Raji (cell line): ENCODE results near the gene FUT7.
A peak's percentile ranks its signal among the peaks of the same experiment; 100 is the strongest.

Source experiments
- POLR2A ChIP-seq: IDR thresholded peaks from 2 replicates; pipeline ENCODE4 v1.6.1; 2011; ENCODE audit warnings: low read depth, low read length, control low read depth; ENCODE audit not compliant: insufficient read depth

FUT7 gene

GRCh38 chr9:136996361-136997292, 35.3 kb downstream of the FUT7 start, which contains the start of gene CLIC3:
TSS of gene CLIC3 (minus strand) at chr9:136996568. CDS start at chr9:136996543, 25 bp downstream.
- no peak for TF ChIP-seq POLR2A

- no peak for TF ChIP-seq POLR2A
Observed at GRCh38 chr9:136995772-136996311, 36.0 kb downstream of the FUT7 start.

- TF ChIP-seq POLR2A = no peak
Observed at GRCh38 chr9:136995362-136995761, 36.5 kb downstream of the FUT7 start.

GRCh38 chr9:136994888-136995230, 37.0 kb downstream of the FUT7 start:
- no peak for TF ChIP-seq POLR2A

GRCh38 chr9:136994180-136994887, 37.6 kb downstream of the FUT7 start:
- TF ChIP-seq POLR2A = no peak

- TF ChIP-seq POLR2A = no peak
Observed at GRCh38 chr9:136992819-136993369, 39.0 kb downstream of the FUT7 start.

GRCh38 chr9:136991993-136992818, 39.7 kb downstream of the FUT7 start, which contains the start of gene PAXX:
TSS of gene PAXX (plus strand) at chr9:136992422. CDS start at chr9:136992444, 22 bp downstream.
- peak; percentile 69 for TF ChIP-seq POLR2A

- TF ChIP-seq POLR2A = no peak
Observed at GRCh38 chr9:136990242-136990911, 41.5 kb downstream of the FUT7 start.

GRCh38 chr9:136988872-136989271, 43.0 kb downstream of the FUT7 start:
- TF ChIP-seq POLR2A = no peak

GRCh38 chr9:136985853-136986252, 46.0 kb downstream of the FUT7 start:
- no peak for TF ChIP-seq POLR2A

GRCh38 chr9:136985027-136985602, 46.8 kb downstream of the FUT7 start:
- no peak for TF ChIP-seq POLR2A

GRCh38 chr9:136984464-136985026, 47.3 kb downstream of the FUT7 start:
- no peak for TF ChIP-seq POLR2A

- no peak for TF ChIP-seq POLR2A
Observed at GRCh38 chr9:136983656-136984314, 48.1 kb downstream of the FUT7 start.
